ENCODE results near the gene AGMO.

DNA sequence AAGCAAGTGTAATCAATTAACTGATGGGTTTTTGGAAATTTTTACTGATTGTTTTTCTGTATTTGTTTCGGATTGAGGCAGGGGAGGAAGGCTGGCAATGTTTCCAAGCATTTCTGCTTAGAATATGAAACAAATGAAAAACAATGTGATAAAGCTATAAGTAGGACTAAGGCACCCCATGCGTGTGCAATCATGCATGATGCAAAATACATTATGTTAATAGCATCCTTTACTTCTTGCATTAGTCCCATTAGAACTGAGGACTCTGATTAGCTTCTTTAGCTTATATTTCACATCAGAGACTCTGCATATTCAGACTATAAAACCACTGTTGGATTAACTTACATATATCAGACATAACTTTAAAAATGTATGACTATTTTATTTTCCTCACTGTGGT lies 48.7 kb upstream of the AGMO start:
- TF ChIP-seq, protein P1, sequence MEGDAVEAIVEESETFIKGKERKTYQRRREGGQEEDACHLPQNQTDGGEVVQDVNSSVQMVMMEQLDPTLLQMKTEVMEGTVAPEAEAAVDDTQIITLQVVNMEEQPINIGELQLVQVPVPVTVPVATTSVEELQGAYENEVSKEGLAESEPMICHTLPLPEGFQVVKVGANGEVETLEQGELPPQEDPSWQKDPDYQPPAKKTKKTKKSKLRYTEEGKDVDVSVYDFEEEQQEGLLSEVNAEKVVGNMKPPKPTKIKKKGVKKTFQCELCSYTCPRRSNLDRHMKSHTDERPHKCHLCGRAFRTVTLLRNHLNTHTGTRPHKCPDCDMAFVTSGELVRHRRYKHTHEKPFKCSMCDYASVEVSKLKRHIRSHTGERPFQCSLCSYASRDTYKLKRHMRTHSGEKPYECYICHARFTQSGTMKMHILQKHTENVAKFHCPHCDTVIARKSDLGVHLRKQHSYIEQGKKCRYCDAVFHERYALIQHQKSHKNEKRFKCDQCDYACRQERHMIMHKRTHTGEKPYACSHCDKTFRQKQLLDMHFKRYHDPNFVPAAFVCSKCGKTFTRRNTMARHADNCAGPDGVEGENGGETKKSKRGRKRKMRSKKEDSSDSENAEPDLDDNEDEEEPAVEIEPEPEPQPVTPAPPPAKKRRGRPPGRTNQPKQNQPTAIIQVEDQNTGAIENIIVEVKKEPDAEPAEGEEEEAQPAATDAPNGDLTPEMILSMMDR (IDR thresholded peaks at IDR 0.05): no peak
- no peak for TF ChIP-seq POLR2A (IDR thresholded peaks at IDR 0.05)
- TF ChIP-seq POLR2AphosphoS5 (IDR thresholded peaks at IDR 0.05): no peak

Data from breast epithelium (tissue), 3 donors.